ENCODE measurements around the gene METTL5. TPM values are rescaled to one million over a fixed set of nuclear protein-coding genes. Genes with fewer than 3 reads are reported as not detected.

The METTL5 gene
- total and polyA plus RNA-seq, 12 donors = 55.7 to 87.3 (median 69.1) TPM

DNA sequence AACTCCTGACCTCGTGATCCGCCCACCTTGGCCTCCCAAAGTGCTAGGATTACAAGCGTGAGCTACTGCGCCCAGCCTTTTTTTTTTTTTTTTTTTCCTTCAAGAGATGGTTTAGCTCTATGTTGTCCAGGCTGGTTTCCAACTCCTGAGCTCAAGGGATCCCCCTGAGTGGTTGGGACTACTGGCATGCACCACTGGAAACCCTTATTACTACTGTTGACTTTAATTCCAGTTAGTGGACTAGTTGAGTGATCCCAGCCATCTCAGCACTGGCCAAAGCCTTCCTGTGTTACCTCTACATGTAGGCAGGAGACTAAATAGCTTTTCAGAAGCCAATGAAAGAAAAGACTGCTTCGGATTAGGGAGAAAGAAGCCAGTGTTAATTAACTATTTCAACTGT, 34.1 kb downstream of the METTL5 start:
- H3K4me3 ChIP-seq = no peak overlapping the region
- ATAC-seq (no peak), DNase-seq (no peak)
- no peak for TF ChIP-seq CTCF (IDR thresholded peaks at IDR 0.05)
- no peaks in the 10 kb centered on the region for H3K9me3 ChIP-seq
- H3K27me3 ChIP-seq = peaks cover 0 to 16% (median 0%) of the 10 kb centered on the region in 7 donors
- H3K4me1 ChIP-seq = peaks cover 0 to 7% (median 0%) of the 10 kb centered on the region in 9 donors
- no peak overlapping the region for H3K27ac ChIP-seq
- no peaks in the 10 kb centered on the region for H3K36me3 ChIP-seq
- intact Hi-C loops (cut with DNase I) = loop anchor here in 2 of 10 donors (10.0 kb wide), 1 partner anchor 266 kb away; no protein-coding TSS in a partner anchor
- 83 to 89% methylated on average over 5 of the region's 5 CpGs for WGBS, 2 donors

DNA sequence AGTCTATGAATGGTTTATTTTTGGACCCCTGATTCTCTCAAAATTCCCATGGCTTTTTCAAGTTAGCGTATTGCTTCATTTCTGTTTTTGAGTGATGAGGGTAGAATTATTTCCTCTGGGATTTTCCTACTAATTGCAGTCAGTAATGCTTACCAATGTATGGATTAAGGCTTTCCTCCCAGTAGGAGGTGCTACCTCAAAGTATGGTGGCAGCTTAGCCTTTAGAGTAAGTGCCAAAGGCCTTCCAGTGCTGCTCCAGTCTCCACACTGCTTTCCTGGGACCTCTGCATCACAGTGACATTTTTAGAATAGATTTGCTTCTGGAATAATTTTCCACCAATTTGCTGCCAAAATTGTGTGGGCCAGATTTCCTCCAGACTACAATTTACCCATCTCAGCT, 42.2 kb downstream of the METTL5 start:
- Histone ChIP-seq H3K4me1 (no peaks in the 10 kb centered on the region), H3K4me3 (no peak overlapping the region), H3K9me3 (no peaks in the 10 kb centered on the region), H3K27ac (no peak overlapping the region), H3K27me3 (no peaks in the 10 kb centered on the region), H3K36me3 (no peaks in the 10 kb centered on the region)
- no peak for DNase-seq
- intact Hi-C loops (cut with DNase I) = no loop called here
- ATAC-seq = no peak
- WGBS, 2 donors = 93 to 98% methylated on average over 1 of the region's 1 CpG
- no peak for TF ChIP-seq CTCF (IDR thresholded peaks at IDR 0.05)

- TF ChIP-seq CTCF (IDR thresholded peaks at IDR 0.05) = no peak
- ATAC-seq = no peak
- WGBS, 2 donors = 85 to 94% methylated on average over 4 of the region's 4 CpGs
These were observed 43.3 kb downstream of the METTL5 start for GRCh38 chr2:169781249-169782013.

GRCh38 chr2:169778446-169778845, 46.3 kb downstream of the METTL5 start:
- no peaks in the 10 kb centered on the region for H3K9me3 ChIP-seq
- WGBS, 2 donors = 75 to 79% methylated on average over 3 of the region's 3 CpGs
- TF ChIP-seq CTCF (IDR thresholded peaks at IDR 0.05) = no peak
- no peak overlapping the region for H3K4me3 ChIP-seq
- intact Hi-C loops (cut with DNase I) = no loop called here
- no peaks in the 10 kb centered on the region for H3K4me1 ChIP-seq
- no peaks in the 10 kb centered on the region for H3K27me3 ChIP-seq
- no peak for ATAC-seq
- no peak overlapping the region for H3K27ac ChIP-seq
- no peak for DNase-seq
- H3K36me3 ChIP-seq = no peaks in the 10 kb centered on the region

More at GRCh38 chr2:169781249-169782013, 43.3 kb downstream of the METTL5 start:
- intact Hi-C loops (cut with DNase I) = no loop called here
- no peaks in the 10 kb centered on the region for H3K27me3 ChIP-seq
- no peaks in the 10 kb centered on the region for H3K4me1 ChIP-seq
- H3K9me3 ChIP-seq = no peaks in the 10 kb centered on the region
- no peak for DNase-seq
- no peak overlapping the region for H3K27ac ChIP-seq
- H3K4me3 ChIP-seq = no peak overlapping the region
- H3K36me3 ChIP-seq = no peaks in the 10 kb centered on the region
